IMR-90 (cell line): ENCODE data around the gene ZFHX3. TPM values are rescaled to one million over a fixed set of nuclear protein-coding genes. Genes with fewer than 3 reads are reported as not detected.

Experiments
- ATAC-seq: fragments of 200-7000 bp; cut with Tn5 transposase; 2 replicates; pipeline ENCODE4 v1.9.1; 2020; ENCODE audit warnings: low read depth, mild to moderate bottlenecking, moderate library complexity
- BruUV-seq: library from RNA; stranded (reverse); fragments of 400-500 nt; replicated peaks from 2 replicates; lab custom pipeline; 2021; lab: Mats Ljungman, UMichigan
- CTCF ChIA-PET: fragments of 300-600 bp; formaldehyde crosslinking; extraction: SDS; loops from one replicate; lab custom pipeline; 2021; ENCODE audit warnings: antibody characterized with exemption; lab: Yijun Ruan, JAX
- POLR2A ChIA-PET: fragments of 300-600 bp; sonication (Branson Sonifier 250); formaldehyde crosslinking; loops from one replicate; lab custom pipeline; 2022; ENCODE audit warnings: antibody characterized with exemption; ENCODE audit not compliant: unreplicated experiment; lab: Charles Lee
- DNase-seq: peaks from one replicate; pipeline ENCODE4 v3.0.0; 2013
- H2AFZ ChIP-seq: replicated peaks from 2 replicates; pipeline ENCODE3; 2013; ENCODE audit warnings: low read length, mild to moderate bottlenecking; ENCODE audit not compliant: poor library complexity
- H2AK5ac ChIP-seq: 2 replicates; pipeline ENCODE4 v1.6.1; 2013; ENCODE audit warnings: low read depth, low read length, inconsistent platforms
- H2AK9ac ChIP-seq: replicated peaks from 2 replicates; pipeline ENCODE3; 2013; ENCODE audit warnings: mild to moderate bottlenecking, low read depth, low read length, moderate library complexity; ENCODE audit not compliant: poor library complexity
- H2BK120ac ChIP-seq: 2 replicates; pipeline ENCODE4 v1.6.1; 2013; ENCODE audit warnings: low read depth, low read length, inconsistent platforms
- H2BK15ac ChIP-seq: 3 replicates; pipeline ENCODE4 v1.6.1; 2013; ENCODE audit warnings: low read depth, low read length, inconsistent platforms
- H2BK20ac ChIP-seq: 2 replicates; pipeline ENCODE4 v1.6.1; 2013; ENCODE audit warnings: low read depth, mild to moderate bottlenecking, inconsistent platforms, low read length, moderate library complexity
- H2BK5ac ChIP-seq: 2 replicates; pipeline ENCODE4 v1.6.1; 2013; ENCODE audit warnings: mild to moderate bottlenecking, low read depth, low read length, inconsistent platforms; ENCODE audit not compliant: poor library complexity, severe bottlenecking
- H3K14ac ChIP-seq: replicated peaks from 2 replicates; pipeline ENCODE4 v1.6.1; 2013; ENCODE audit warnings: low read depth, low read length, inconsistent platforms
- H3K18ac ChIP-seq: 2 replicates; pipeline ENCODE4 v1.6.1; 2013; ENCODE audit warnings: low read depth, low read length, control low read depth
- H3K23ac ChIP-seq: 2 replicates; pipeline ENCODE4 v1.6.1; 2013; ENCODE audit warnings: low read depth, low read length, inconsistent platforms
- H3K27ac ChIP-seq: 2 replicates; pipeline ENCODE4 v1.5.1; 2013; ENCODE audit warnings: mild to moderate bottlenecking, control low read depth, low read length; ENCODE audit not compliant: insufficient read depth
- H3K27me3 ChIP-seq: 2 replicates; pipeline ENCODE4 v1.6.1; 2013; ENCODE audit warnings: low read length; ENCODE audit not compliant: control insufficient read depth, insufficient read depth
- H3K36me3 ChIP-seq: 2 replicates; pipeline ENCODE4 v1.6.1; 2013; ENCODE audit warnings: low read length, mixed read lengths; ENCODE audit not compliant: control insufficient read depth, insufficient read depth
- H3K4ac ChIP-seq: 2 replicates; pipeline ENCODE4 v1.6.1; 2013; ENCODE audit warnings: low read depth, low read length, inconsistent platforms
- H3K4me1 ChIP-seq: 2 replicates; pipeline ENCODE4 v1.6.1; 2013; ENCODE audit warnings: low read length, mixed read lengths; ENCODE audit not compliant: control insufficient read depth, insufficient read depth
- H3K4me2 ChIP-seq: 2 replicates; pipeline ENCODE4 v1.6.1; 2013; ENCODE audit warnings: low read depth, mild to moderate bottlenecking, control low read depth, low read length, moderate library complexity
- H3K4me3 ChIP-seq: 2 replicates; pipeline ENCODE4 v1.5.1; 2013; ENCODE audit warnings: low read depth, mild to moderate bottlenecking, control low read depth, low read length, moderate library complexity; ENCODE audit not compliant: insufficient read depth
- H3K56ac ChIP-seq: 2 replicates; pipeline ENCODE4 v1.6.1; 2013; ENCODE audit warnings: low read length, inconsistent platforms; ENCODE audit not compliant: insufficient read depth; ENCODE audit errors: extremely low read depth
- H3K79me1 ChIP-seq, 2 experiments: 2 replicates each; pipeline ENCODE4 v1.6.1; 2013; ENCODE audit warnings: low read length in 2 of 2, inconsistent platforms in 1 of 2, low read depth in 1 of 2
- H3K9ac ChIP-seq: 2 replicates; pipeline ENCODE4 v1.6.1; 2013; ENCODE audit warnings: low read depth, low read length, control low read depth
- H3K9me1 ChIP-seq: 2 replicates; pipeline ENCODE4 v1.6.1; 2013; ENCODE audit warnings: low read length, inconsistent platforms; ENCODE audit not compliant: insufficient read depth
- H3K9me3 ChIP-seq: 2 replicates; pipeline ENCODE4 v1.6.1; 2013; ENCODE audit warnings: low read length; ENCODE audit not compliant: control insufficient read depth, insufficient read depth
- H4K20me1 ChIP-seq: 2 replicates; pipeline ENCODE4 v1.6.1; 2013; ENCODE audit warnings: low read length, inconsistent platforms; ENCODE audit not compliant: insufficient read depth
- H4K5ac ChIP-seq: 2 replicates; pipeline ENCODE4 v1.6.1; 2013; ENCODE audit warnings: mild to moderate bottlenecking, low read depth, low read length, control low read depth
- H4K8ac ChIP-seq, 2 experiments: 2 replicates each; pipeline ENCODE4 v1.6.1; 2013; ENCODE audit warnings: low read depth in 2 of 2, low read length in 2 of 2, control low read depth in 1 of 2, inconsistent platforms in 1 of 2
- H4K91ac ChIP-seq: 2 replicates; pipeline ENCODE4 v1.6.1; 2013; ENCODE audit warnings: low read depth, low read length, inconsistent platforms; ENCODE audit not compliant: insufficient read depth
- BHLHE40 ChIP-seq: fragments of 150-350 bp; IDR thresholded peaks from 2 replicates; pipeline ENCODE4 v1.6.1; 2016; ENCODE audit warnings: mild to moderate bottlenecking, low read depth, low read length
- CEBPB ChIP-seq: IDR thresholded peaks from 2 replicates; pipeline ENCODE4 v1.6.1; 2012; ENCODE audit warnings: low read depth, low read length, improper control_type of control experiment
- CHD1 ChIP-seq: IDR thresholded peaks from 2 replicates; pipeline ENCODE4 v1.6.1; 2012; ENCODE audit warnings: low read depth, low read length, improper control_type of control experiment
- CTCF ChIP-seq: conservative IDR thresholded peaks from 2 replicates; pipeline ENCODE4 v1.5.1; 2012; ENCODE audit warnings: mild to moderate bottlenecking, low read depth, low read length, improper control_type of control experiment
- ELK1 ChIP-seq: fragments of 150-350 bp; IDR thresholded peaks from 2 replicates; pipeline ENCODE4 v1.6.1; 2016; ENCODE audit warnings: low read depth, mild to moderate bottlenecking, low read length, moderate library complexity, borderline replicate concordance
- FOS ChIP-seq: fragments of 150-350 bp; IDR thresholded peaks from 2 replicates; pipeline ENCODE4 v1.6.1; 2016; ENCODE audit warnings: low read depth, low read length
- MAFK ChIP-seq: IDR thresholded peaks from 2 replicates; pipeline ENCODE4 v1.6.1; 2012; ENCODE audit warnings: low read depth, low read length, improper control_type of control experiment
- MAZ ChIP-seq: IDR thresholded peaks from 2 replicates; pipeline ENCODE4 v1.6.1; 2012; ENCODE audit warnings: low read depth, mild to moderate bottlenecking, low read length, improper control_type of control experiment, moderate library complexity, borderline replicate concordance
- MXI1 ChIP-seq: IDR thresholded peaks from 2 replicates; pipeline ENCODE4 v1.6.1; 2012; ENCODE audit warnings: low read depth, mild to moderate bottlenecking, low read length, moderate library complexity, borderline replicate concordance
- NFE2L2 ChIP-seq: fragments of 150-350 bp; IDR thresholded peaks from 2 replicates; pipeline ENCODE4 v1.6.1; 2016; ENCODE audit warnings: low read depth, mild to moderate bottlenecking, low read length
- POLR2A ChIP-seq: IDR thresholded peaks from 2 replicates; pipeline ENCODE4 v1.6.1; 2012; ENCODE audit warnings: mild to moderate bottlenecking, low read depth, low read length
- RAD21 ChIP-seq: IDR thresholded peaks from 2 replicates; pipeline ENCODE4 v1.6.1; 2012; ENCODE audit warnings: low read length, improper control_type of control experiment
- RCOR1 ChIP-seq: IDR thresholded peaks from 2 replicates; pipeline ENCODE4 v1.6.1; 2012; ENCODE audit warnings: mild to moderate bottlenecking, low read length, improper control_type of control experiment; ENCODE audit not compliant: insufficient replicate concordance
- RFX5 ChIP-seq: IDR thresholded peaks from 2 replicates; pipeline ENCODE4 v1.8.0; 2012; ENCODE audit warnings: low read depth, mild to moderate bottlenecking, low read length, moderate library complexity
- SMC3 ChIP-seq: fragments of 150-350 bp; IDR thresholded peaks from 2 replicates; pipeline ENCODE4 v1.6.1; 2016; ENCODE audit warnings: low read depth, mild to moderate bottlenecking, antibody characterized with exemption, low read length, moderate library complexity
- USF2 ChIP-seq: fragments of 150-350 bp; IDR thresholded peaks from 2 replicates; pipeline ENCODE4 v1.6.1; 2017; ENCODE audit warnings: mild to moderate bottlenecking, antibody characterized with exemption, low read length, low read depth
- WGBS, 2 experiments: methylation state at CpG; one replicate each; pipeline versions ENCODE4 v1.1.5 to v1.1.7; 2013; ENCODE audit warnings: missing lambda C conversion rate in 2 of 2; ENCODE audit not compliant: insufficient read length in 1 of 2; ENCODE audit errors: extremely low coverage in 2 of 2; 5-methylcytosine and 5-hydroxymethylcytosine counted together
- dilution Hi-C: fragments of 300-500 bp; cut with HindIII; formaldehyde crosslinking; loops from one replicate; pipeline ENCODE4 v1.14.3; 2018; ENCODE audit warnings: low sequenced_read_pairs; ENCODE audit not compliant: unreplicated experiment
- in situ Hi-C: fragments of 300-500 bp; cut with MboI; formaldehyde crosslinking; loops from 3 replicates; pipeline ENCODE4 v1.14.3; 2019; ENCODE audit warnings: low sequenced_read_pairs, inconsistent platforms, mixed read lengths
- intact Hi-C: fragments of 100-400 bp; cut with micrococcal nuclease; formaldehyde crosslinking; loops from 2 replicates; pipeline ENCODE4 v1.10.0; 2022
- polyA plus RNA-seq, 3 experiments: library from polyadenylated mRNA; depleted of rRNA; stranded (reverse); fragments of >200 nt; gene quantifications; 2 replicates each; pipeline ENCODE4 v1.2.3, GENCODE V29; 2012; ENCODE audit warnings: low replicate concordance in 1 of 3
- total RNA-seq: library from RNA; depleted of rRNA; stranded (reverse); fragments of >200 nt; gene quantifications from 2 replicates; pipeline ENCODE4 v1.2.3, GENCODE V29; 2012

ZFHX3 gene
- total and polyA plus RNA-seq, 2 of the 4 experiments (the other 2 are of a cell fraction) = 1.4 to 1.7 TPM

- Histone ChIP-seq H3K4me3 (no peak overlapping the region), H2BK5ac (no peak overlapping the region), H3K27ac (no peak overlapping the region), H2AK9ac (no peak overlapping the region), H3K14ac (no peak overlapping the region), H3K9me1 (no peaks in the 10 kb centered on the region; the same call in 1 of the 2 replicates), H3K18ac (no peak overlapping the region), H2AFZ (no peak overlapping the region), H4K91ac (no peak overlapping the region), H2BK15ac (no peak overlapping the region), H4K5ac (no peak overlapping the region), H3K4me2 (no peak overlapping the region), H3K56ac (no peak overlapping the region), H2AK5ac (no peak overlapping the region), H3K27me3 (no peaks in the 10 kb centered on the region), H3K9me3 (no peaks in the 10 kb centered on the region), H3K23ac (no peak overlapping the region), H2BK20ac (no peak overlapping the region), H4K20me1 (no peaks in the 10 kb centered on the region), H3K36me3 (no peaks in the 10 kb centered on the region), H2BK120ac (no peak overlapping the region), H3K4me1 (no peaks in the 10 kb centered on the region), H3K79me1 (no peaks in the 10 kb centered on the region), H3K9ac (no peak overlapping the region), H4K8ac (no peak overlapping the region), H3K4ac (no peak overlapping the region)
- ATAC-seq (no peak), DNase-seq (no peak)
- no TSS peak for BruUV-seq
- in situ Hi-C loops = no loop called here
- intact Hi-C loops = no loop called here
- CTCF ChIA-PET = no interaction called here
- dilution Hi-C loops = no loop called here
- POLR2A ChIA-PET = no interaction called here
- TF ChIP-seq MAFK (no peak), FOS (no peak), RAD21 (no peak), POLR2A (no peak), RFX5 (no peak), ELK1 (no peak), MXI1 (no peak), CHD1 (no peak), RCOR1 (no peak), NFE2L2 (no peak), BHLHE40 (no peak), CTCF (no peak), MAZ (no peak), CEBPB (no peak), SMC3 (no peak), USF2 (no peak)
- no CpG with 5 or more reads among the region's 8 CpGs for WGBS, 2 experiments
Observed at GRCh38 chr16:72743011-72743761, 304.7 kb downstream of the ZFHX3 start.
